ENCODE measurements around the gene LNPK.

Gene LNPK

GRCh38 chr2:175932675-175933074, 69.4 kb downstream of the LNPK start:
- no peak for TF ChIP-seq CTCF (conservative IDR thresholded peaks at IDR 0.05; ENCODE audit: low read depth, low read length)
- H3K4me3 ChIP-seq (ENCODE audit: low read length), result no peak overlapping the region
- no peak for DNase-seq (ENCODE audit: low read depth)

GRCh38 chr2:175931805-175932204, 70.3 kb downstream of the LNPK start:
- no peak for DNase-seq (ENCODE audit: low read depth)
- no peak overlapping the region for H3K4me3 ChIP-seq (ENCODE audit: low read length)
- TF ChIP-seq CTCF (conservative IDR thresholded peaks at IDR 0.05; ENCODE audit: low read depth, low read length), result no peak

- no peak for TF ChIP-seq CTCF (conservative IDR thresholded peaks at IDR 0.05; ENCODE audit: low read depth, low read length)
- H3K4me3 ChIP-seq (ENCODE audit: low read length), result no peak overlapping the region
- DNase-seq (ENCODE audit: low read depth), result no peak
Measured at GRCh38 chr2:175930504-175930903, 71.6 kb downstream of the LNPK start.

GRCh38 chr2:175929850-175930249, 72.2 kb downstream of the LNPK start:
- no peak overlapping the region for H3K4me3 ChIP-seq (ENCODE audit: low read length)
- no peak for TF ChIP-seq CTCF (conservative IDR thresholded peaks at IDR 0.05; ENCODE audit: low read depth, low read length)
- DNase-seq (ENCODE audit: low read depth), result no peak

GRCh38 chr2:175926272-175926671, 75.8 kb downstream of the LNPK start:
- DNase-seq (ENCODE audit: low read depth), result no peak

GRCh38 chr2:175922160-175922559, 79.9 kb downstream of the LNPK start:
- TF ChIP-seq CTCF (conservative IDR thresholded peaks at IDR 0.05; ENCODE audit: low read depth, low read length), result no peak
- no peak for DNase-seq (ENCODE audit: low read depth)
- no peak overlapping the region for H3K4me3 ChIP-seq (ENCODE audit: low read length)

More at GRCh38 chr2:175926272-175926671, 75.8 kb downstream of the LNPK start:
- no peak for TF ChIP-seq CTCF (conservative IDR thresholded peaks at IDR 0.05; ENCODE audit: low read depth, low read length)
- H3K4me3 ChIP-seq (ENCODE audit: low read length), result no peak overlapping the region

GRCh38 chr2:175918935-175919334, 83.1 kb downstream of the LNPK start:
- no peak for TF ChIP-seq CTCF (conservative IDR thresholded peaks at IDR 0.05; ENCODE audit: low read depth, low read length)
- DNase-seq (ENCODE audit: low read depth), result no peak
- no peak overlapping the region for H3K4me3 ChIP-seq (ENCODE audit: low read length)
